ENCODE results near the gene CROCC.

GRCh38 chr1:16900751-16901150, 21.0 kb upstream of the CROCC start:
- TF ChIP-seq ZFP30 (CRISPR knock-in tag; IDR thresholded peaks at IDR 0.05) (no peak), OSR1 (CRISPR knock-in tag; IDR thresholded peaks at IDR 0.05) (no peak), BACH2 (CRISPR knock-in tag; IDR thresholded peaks at IDR 0.05; ENCODE audit: borderline replicate concordance) (no peak), ZNF70 (CRISPR knock-in tag; IDR thresholded peaks at IDR 0.05) (no peak), CSDC2 (CRISPR knock-in tag; IDR thresholded peaks at IDR 0.05) (no peak)
- TF ChIP-seq, protein P1, sequence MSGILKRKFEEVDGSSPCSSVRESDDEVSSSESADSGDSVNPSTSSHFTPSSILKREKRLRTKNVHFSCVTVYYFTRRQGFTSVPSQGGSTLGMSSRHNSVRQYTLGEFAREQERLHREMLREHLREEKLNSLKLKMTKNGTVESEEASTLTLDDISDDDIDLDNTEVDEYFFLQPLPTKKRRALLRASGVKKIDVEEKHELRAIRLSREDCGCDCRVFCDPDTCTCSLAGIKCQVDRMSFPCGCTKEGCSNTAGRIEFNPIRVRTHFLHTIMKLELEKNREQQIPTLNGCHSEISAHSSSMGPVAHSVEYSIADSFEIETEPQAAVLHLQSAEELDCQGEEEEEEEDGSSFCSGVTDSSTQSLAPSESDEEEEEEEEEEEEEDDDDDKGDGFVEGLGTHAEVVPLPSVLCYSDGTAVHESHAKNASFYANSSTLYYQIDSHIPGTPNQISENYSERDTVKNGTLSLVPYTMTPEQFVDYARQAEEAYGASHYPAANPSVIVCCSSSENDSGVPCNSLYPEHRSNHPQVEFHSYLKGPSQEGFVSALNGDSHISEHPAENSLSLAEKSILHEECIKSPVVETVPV (CRISPR knock-in tag; IDR thresholded peaks at IDR 0.05) = no peak
- TF ChIP-seq, protein P2, sequence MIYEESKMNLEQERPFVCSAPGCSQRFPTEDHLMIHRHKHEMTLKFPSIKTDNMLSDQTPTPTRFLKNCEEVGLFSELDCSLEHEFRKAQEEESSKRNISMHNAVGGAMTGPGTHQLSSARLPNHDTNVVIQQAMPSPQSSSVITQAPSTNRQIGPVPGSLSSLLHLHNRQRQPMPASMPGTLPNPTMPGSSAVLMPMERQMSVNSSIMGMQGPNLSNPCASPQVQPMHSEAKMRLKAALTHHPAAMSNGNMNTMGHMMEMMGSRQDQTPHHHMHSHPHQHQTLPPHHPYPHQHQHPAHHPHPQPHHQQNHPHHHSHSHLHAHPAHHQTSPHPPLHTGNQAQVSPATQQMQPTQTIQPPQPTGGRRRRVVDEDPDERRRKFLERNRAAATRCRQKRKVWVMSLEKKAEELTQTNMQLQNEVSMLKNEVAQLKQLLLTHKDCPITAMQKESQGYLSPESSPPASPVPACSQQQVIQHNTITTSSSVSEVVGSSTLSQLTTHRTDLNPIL (CRISPR knock-in tag; IDR thresholded peaks at IDR 0.05; ENCODE audit: low read depth) = no peak

All from SK-N-SH treated with all-trans-retinoic acid at 6 μM for 48 hours (cell line).